IMR-90 (cell line): ENCODE data around the gene GABBR1. TPM values are rescaled to one million over a fixed set of nuclear protein-coding genes. Genes with fewer than 3 reads are reported as not detected.

Experiments used
- ATAC-seq: fragments of 200-7000 bp; cut with Tn5 transposase; 2 replicates; pipeline ENCODE4 v1.9.1; 2020; ENCODE audit warnings: low read depth, mild to moderate bottlenecking, moderate library complexity
- BruUV-seq: library from RNA; stranded (reverse); fragments of 400-500 nt; replicated peaks from 2 replicates; lab custom pipeline; 2021; lab: Mats Ljungman, UMichigan
- CTCF ChIA-PET: fragments of 300-600 bp; formaldehyde crosslinking; extraction: SDS; loops from one replicate; lab custom pipeline; 2021; ENCODE audit warnings: antibody characterized with exemption; lab: Yijun Ruan, JAX
- POLR2A ChIA-PET: fragments of 300-600 bp; sonication (Branson Sonifier 250); formaldehyde crosslinking; loops from one replicate; lab custom pipeline; 2022; ENCODE audit warnings: antibody characterized with exemption; ENCODE audit not compliant: unreplicated experiment; lab: Charles Lee
- DNase-seq: peaks from one replicate; pipeline ENCODE4 v3.0.0; 2013
- H2AFZ ChIP-seq: replicated peaks from 2 replicates; pipeline ENCODE3; 2013; ENCODE audit warnings: low read length, mild to moderate bottlenecking; ENCODE audit not compliant: poor library complexity
- H2AK5ac ChIP-seq: 2 replicates; pipeline ENCODE4 v1.6.1; 2013; ENCODE audit warnings: low read depth, low read length, inconsistent platforms
- H2AK9ac ChIP-seq: replicated peaks from 2 replicates; pipeline ENCODE3; 2013; ENCODE audit warnings: mild to moderate bottlenecking, low read depth, low read length, moderate library complexity; ENCODE audit not compliant: poor library complexity
- H2BK120ac ChIP-seq: 2 replicates; pipeline ENCODE4 v1.6.1; 2013; ENCODE audit warnings: low read depth, low read length, inconsistent platforms
- H2BK15ac ChIP-seq: 3 replicates; pipeline ENCODE4 v1.6.1; 2013; ENCODE audit warnings: low read depth, low read length, inconsistent platforms
- H2BK20ac ChIP-seq: 2 replicates; pipeline ENCODE4 v1.6.1; 2013; ENCODE audit warnings: low read depth, mild to moderate bottlenecking, inconsistent platforms, low read length, moderate library complexity
- H2BK5ac ChIP-seq: 2 replicates; pipeline ENCODE4 v1.6.1; 2013; ENCODE audit warnings: mild to moderate bottlenecking, low read depth, low read length, inconsistent platforms; ENCODE audit not compliant: poor library complexity, severe bottlenecking
- H3K14ac ChIP-seq: replicated peaks from 2 replicates; pipeline ENCODE4 v1.6.1; 2013; ENCODE audit warnings: low read depth, low read length, inconsistent platforms
- H3K18ac ChIP-seq: 2 replicates; pipeline ENCODE4 v1.6.1; 2013; ENCODE audit warnings: low read depth, low read length, control low read depth
- H3K23ac ChIP-seq: 2 replicates; pipeline ENCODE4 v1.6.1; 2013; ENCODE audit warnings: low read depth, low read length, inconsistent platforms
- H3K27ac ChIP-seq: 2 replicates; pipeline ENCODE4 v1.5.1; 2013; ENCODE audit warnings: mild to moderate bottlenecking, control low read depth, low read length; ENCODE audit not compliant: insufficient read depth
- H3K27me3 ChIP-seq: 2 replicates; pipeline ENCODE4 v1.6.1; 2013; ENCODE audit warnings: low read length; ENCODE audit not compliant: control insufficient read depth, insufficient read depth
- H3K36me3 ChIP-seq: 2 replicates; pipeline ENCODE4 v1.6.1; 2013; ENCODE audit warnings: low read length, mixed read lengths; ENCODE audit not compliant: control insufficient read depth, insufficient read depth
- H3K4ac ChIP-seq: 2 replicates; pipeline ENCODE4 v1.6.1; 2013; ENCODE audit warnings: low read depth, low read length, inconsistent platforms
- H3K4me1 ChIP-seq: 2 replicates; pipeline ENCODE4 v1.6.1; 2013; ENCODE audit warnings: low read length, mixed read lengths; ENCODE audit not compliant: control insufficient read depth, insufficient read depth
- H3K4me2 ChIP-seq: 2 replicates; pipeline ENCODE4 v1.6.1; 2013; ENCODE audit warnings: low read depth, mild to moderate bottlenecking, control low read depth, low read length, moderate library complexity
- H3K4me3 ChIP-seq: 2 replicates; pipeline ENCODE4 v1.5.1; 2013; ENCODE audit warnings: low read depth, mild to moderate bottlenecking, control low read depth, low read length, moderate library complexity; ENCODE audit not compliant: insufficient read depth
- H3K56ac ChIP-seq: 2 replicates; pipeline ENCODE4 v1.6.1; 2013; ENCODE audit warnings: low read length, inconsistent platforms; ENCODE audit not compliant: insufficient read depth; ENCODE audit errors: extremely low read depth
- H3K79me1 ChIP-seq, 2 experiments: 2 replicates each; pipeline ENCODE4 v1.6.1; 2013; ENCODE audit warnings: low read length in 2 of 2, inconsistent platforms in 1 of 2, low read depth in 1 of 2
- H3K9ac ChIP-seq: 2 replicates; pipeline ENCODE4 v1.6.1; 2013; ENCODE audit warnings: low read depth, low read length, control low read depth
- H3K9me1 ChIP-seq: 2 replicates; pipeline ENCODE4 v1.6.1; 2013; ENCODE audit warnings: low read length, inconsistent platforms; ENCODE audit not compliant: insufficient read depth
- H3K9me3 ChIP-seq: 2 replicates; pipeline ENCODE4 v1.6.1; 2013; ENCODE audit warnings: low read length; ENCODE audit not compliant: control insufficient read depth, insufficient read depth
- H4K20me1 ChIP-seq: 2 replicates; pipeline ENCODE4 v1.6.1; 2013; ENCODE audit warnings: low read length, inconsistent platforms; ENCODE audit not compliant: insufficient read depth
- H4K5ac ChIP-seq: 2 replicates; pipeline ENCODE4 v1.6.1; 2013; ENCODE audit warnings: mild to moderate bottlenecking, low read depth, low read length, control low read depth
- H4K8ac ChIP-seq, 2 experiments: 2 replicates each; pipeline ENCODE4 v1.6.1; 2013; ENCODE audit warnings: low read depth in 2 of 2, low read length in 2 of 2, control low read depth in 1 of 2, inconsistent platforms in 1 of 2
- H4K91ac ChIP-seq: 2 replicates; pipeline ENCODE4 v1.6.1; 2013; ENCODE audit warnings: low read depth, low read length, inconsistent platforms; ENCODE audit not compliant: insufficient read depth
- CTCF ChIP-seq: conservative IDR thresholded peaks from 2 replicates; pipeline ENCODE4 v1.5.1; 2012; ENCODE audit warnings: mild to moderate bottlenecking, low read depth, low read length, improper control_type of control experiment
- FOS ChIP-seq: fragments of 150-350 bp; IDR thresholded peaks from 2 replicates; pipeline ENCODE4 v1.6.1; 2016; ENCODE audit warnings: low read depth, low read length
- WGBS, 2 experiments: methylation state at CpG; one replicate each; pipeline versions ENCODE4 v1.1.5 to v1.1.7; 2013; ENCODE audit warnings: missing lambda C conversion rate in 2 of 2; ENCODE audit not compliant: insufficient read length in 1 of 2; ENCODE audit errors: extremely low coverage in 2 of 2; 5-methylcytosine and 5-hydroxymethylcytosine counted together
- dilution Hi-C: fragments of 300-500 bp; cut with HindIII; formaldehyde crosslinking; loops from one replicate; pipeline ENCODE4 v1.14.3; 2018; ENCODE audit warnings: low sequenced_read_pairs; ENCODE audit not compliant: unreplicated experiment
- in situ Hi-C: fragments of 300-500 bp; cut with MboI; formaldehyde crosslinking; loops from 3 replicates; pipeline ENCODE4 v1.14.3; 2019; ENCODE audit warnings: low sequenced_read_pairs, inconsistent platforms, mixed read lengths
- intact Hi-C: fragments of 100-400 bp; cut with micrococcal nuclease; formaldehyde crosslinking; loops from 2 replicates; pipeline ENCODE4 v1.10.0; 2022
- polyA plus RNA-seq, 3 experiments: library from polyadenylated mRNA; depleted of rRNA; stranded (reverse); fragments of >200 nt; gene quantifications; 2 replicates each; pipeline ENCODE4 v1.2.3, GENCODE V29; 2012; ENCODE audit warnings: low replicate concordance in 1 of 3
- total RNA-seq: library from RNA; depleted of rRNA; stranded (reverse); fragments of >200 nt; gene quantifications from 2 replicates; pipeline ENCODE4 v1.2.3, GENCODE V29; 2012

The GABBR1 gene
- total and polyA plus RNA-seq, 2 of the 4 experiments (the other 2 are of a cell fraction): 5.9 to 31.5 TPM

GRCh38 chr6:29651413-29652197 lies 18.6 kb upstream of the GABBR1 start:
- no peak for TF ChIP-seq FOS
- peak; percentile 64 for TF ChIP-seq CTCF
- Histone ChIP-seq H3K36me3 (no peaks in the 10 kb centered on the region), H3K56ac (no peak overlapping the region), H3K18ac (no peak overlapping the region), H3K27me3 (peaks cover 11% of the 10 kb centered on the region), H2BK20ac (no peak overlapping the region), H3K9me3 (no peaks in the 10 kb centered on the region), H2BK5ac (no peak overlapping the region), H4K5ac (no peak overlapping the region), H3K27ac (no peak overlapping the region), H3K4ac (no peak overlapping the region), H2AK5ac (no peak overlapping the region), H3K4me2 (no peak overlapping the region), H3K23ac (no peak overlapping the region), H4K8ac (no peak overlapping the region), H3K9me1 (no peaks in the 10 kb centered on the region), H2BK15ac (no peak overlapping the region), H3K4me1 (no peaks in the 10 kb centered on the region), H4K91ac (no peak overlapping the region), H3K9ac (no peak overlapping the region), H2AK9ac (no peak overlapping the region), H3K79me1 (no peaks in the 10 kb centered on the region), H4K20me1 (no peaks in the 10 kb centered on the region), H3K14ac (no peak overlapping the region), H2BK120ac (no peak overlapping the region), H2AFZ (no peak overlapping the region), H3K4me3 (no peak overlapping the region)
- WGBS, 2 experiments: no CpG with 5 or more reads among the region's 8 CpGs
- ChIA-PET CTCF (interaction anchor here (1.5 to 2.7 kb wide), 2 partner anchors 10 to 14 kb away, joined by 3 to 33 read pairs; no protein-coding TSS in a partner anchor), POLR2A (no interaction called here)
- in situ Hi-C loops (no loop called here), dilution Hi-C loops (no loop called here), intact Hi-C loops (loop anchor here (1.0 kb wide), 1 partner anchor 102 kb away; no protein-coding TSS in a partner anchor)
- BruUV-seq: no TSS peak
- 0 out of 2 replicates have a peak, but pooled peaks have one; percentile 15 for ATAC-seq
- DNase-seq: peak; percentile 37
